Ovary (tissue), 3 donors: Measurements from ENCODE around the gene SERHL2.

Experiments used
- CTCF ChIP-seq, 3 donors: fragments of 450-650 bp in 2 of 3; fragments of 200-600 bp in 1 of 3; IDR thresholded peaks; one replicate each; pipeline versions ENCODE4 v1.5.1 to v1.8.0; 2016 to 2022; ENCODE audit warnings: antibody characterized with exemption in 3 of 3, mild to moderate bottlenecking in 1 of 3
- EP300 ChIP-seq: sonication (generic); formaldehyde crosslinking; IDR thresholded peaks from one replicate; pipeline ENCODE4 v1.6.1; 2017; ENCODE audit warnings: antibody characterized with exemption
- donor health status: DM: no; HTN: no; CAD: no.

GRCh38 chr22:42603427-42603826 lies 49.7 kb downstream of the SERHL2 start:
- TF ChIP-seq CTCF (IDR thresholded peaks at IDR 0.05) = no peak
- no peak for TF ChIP-seq EP300
